Measurements from ENCODE around the gene PSMD1. TPM values are rescaled to one million over a fixed set of nuclear protein-coding genes. Genes with fewer than 3 reads are reported as not detected.

PSMD1 gene
- total RNA-seq, 1 experiment from 2014 or later, result 245 TPM

DNA sequence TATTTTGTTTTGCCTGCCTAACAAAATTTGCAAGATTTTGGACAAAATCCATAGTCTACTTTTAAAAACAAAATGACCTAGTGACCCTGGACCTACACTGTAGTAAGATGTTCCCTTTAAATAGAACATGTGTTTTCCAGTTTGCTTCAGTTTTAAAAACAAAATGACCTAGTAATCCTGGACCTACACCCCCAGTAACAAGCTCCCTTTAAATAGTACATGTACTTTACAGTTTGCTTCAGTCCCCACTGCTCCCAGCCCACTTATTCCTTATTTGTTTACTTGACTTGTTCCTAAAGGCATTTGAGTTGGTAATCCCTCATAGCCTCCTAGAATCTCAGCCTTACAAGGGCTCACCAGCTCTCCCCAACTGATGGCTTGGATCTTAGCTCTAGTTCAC lies 102.6 kb downstream of the PSMD1 start:
- Histone ChIP-seq H3K27ac (ENCODE audit: low read depth, low read length, poor library complexity, severe bottlenecking) (no peak overlapping the region), H3K36me3 (ENCODE audit: insufficient read depth, low read length, poor library complexity, severe bottlenecking) (peaks cover 37% of the 10 kb centered on the region), H3K9me3 (ENCODE audit: low read depth, low read length, poor library complexity, severe bottlenecking) (no peaks in the 10 kb centered on the region), H3K27me3 (replicated peaks; ENCODE audit: insufficient read depth, low read depth, low read length, poor library complexity) (no peaks in the 10 kb centered on the region), H3K4me1 (ENCODE audit: insufficient read depth, low read length, poor library complexity, severe bottlenecking) (no peaks in the 10 kb centered on the region), H3K4me3 (ENCODE audit: low read depth, low read length, poor library complexity, severe bottlenecking) (no peak overlapping the region)
- BruUV-seq (replicated peaks), result no TSS peak
- POLR2A ChIA-PET (ENCODE audit: low non-redundant PET), result no interaction called here
- TF ChIP-seq, protein P1, sequence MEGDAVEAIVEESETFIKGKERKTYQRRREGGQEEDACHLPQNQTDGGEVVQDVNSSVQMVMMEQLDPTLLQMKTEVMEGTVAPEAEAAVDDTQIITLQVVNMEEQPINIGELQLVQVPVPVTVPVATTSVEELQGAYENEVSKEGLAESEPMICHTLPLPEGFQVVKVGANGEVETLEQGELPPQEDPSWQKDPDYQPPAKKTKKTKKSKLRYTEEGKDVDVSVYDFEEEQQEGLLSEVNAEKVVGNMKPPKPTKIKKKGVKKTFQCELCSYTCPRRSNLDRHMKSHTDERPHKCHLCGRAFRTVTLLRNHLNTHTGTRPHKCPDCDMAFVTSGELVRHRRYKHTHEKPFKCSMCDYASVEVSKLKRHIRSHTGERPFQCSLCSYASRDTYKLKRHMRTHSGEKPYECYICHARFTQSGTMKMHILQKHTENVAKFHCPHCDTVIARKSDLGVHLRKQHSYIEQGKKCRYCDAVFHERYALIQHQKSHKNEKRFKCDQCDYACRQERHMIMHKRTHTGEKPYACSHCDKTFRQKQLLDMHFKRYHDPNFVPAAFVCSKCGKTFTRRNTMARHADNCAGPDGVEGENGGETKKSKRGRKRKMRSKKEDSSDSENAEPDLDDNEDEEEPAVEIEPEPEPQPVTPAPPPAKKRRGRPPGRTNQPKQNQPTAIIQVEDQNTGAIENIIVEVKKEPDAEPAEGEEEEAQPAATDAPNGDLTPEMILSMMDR (conservative IDR thresholded peaks at IDR 0.05; ENCODE audit: low read depth, low read length), result no peak
- TF ChIP-seq EZH2 (IDR thresholded peaks at IDR 0.05; ENCODE audit: borderline replicate concordance, low read depth, low read length, poor library complexity, severe bottlenecking), result no peak
- CTCF ChIA-PET, result no interaction called here
- no peak for DNase-seq (ENCODE audit: low spot score)
- intact Hi-C loops (cut with micrococcal nuclease; ENCODE audit: unreplicated experiment), result no loop called here

DNA sequence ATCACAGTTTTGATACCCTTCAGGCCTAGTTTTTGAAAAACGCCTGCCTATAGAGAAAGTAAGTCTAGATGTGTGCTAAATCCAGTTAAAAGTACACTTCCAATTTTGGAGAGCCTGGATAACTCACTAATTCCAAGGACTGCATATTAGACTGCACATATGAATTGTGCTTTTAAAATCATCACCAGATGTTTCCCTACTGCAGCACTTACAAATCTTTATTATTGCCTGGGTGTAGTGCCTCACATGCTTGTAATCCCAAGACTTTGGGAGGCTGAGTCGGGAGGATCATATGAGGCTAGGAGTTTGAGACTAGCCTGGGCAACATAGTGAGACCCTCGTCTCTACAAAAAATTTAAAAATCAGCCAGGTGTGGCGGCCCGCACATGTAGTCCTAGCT lies 104.0 kb downstream of the PSMD1 start:
- BruUV-seq (replicated peaks), result no TSS peak
- ChIA-PET CTCF (no interaction called here), POLR2A (ENCODE audit: low non-redundant PET) (no interaction called here)
- no peak overlapping the region for H3K4me3 ChIP-seq (ENCODE audit: low read depth, low read length, poor library complexity, severe bottlenecking)
- no peaks in the 10 kb centered on the region for H3K27me3 ChIP-seq (replicated peaks; ENCODE audit: insufficient read depth, low read depth, low read length, poor library complexity)
- intact Hi-C loops (cut with micrococcal nuclease; ENCODE audit: unreplicated experiment), result no loop called here
- H3K4me1 ChIP-seq (ENCODE audit: insufficient read depth, low read length, poor library complexity, severe bottlenecking), result no peaks in the 10 kb centered on the region
- peaks cover 37% of the 10 kb centered on the region for H3K36me3 ChIP-seq (ENCODE audit: insufficient read depth, low read length, poor library complexity, severe bottlenecking)
- H3K27ac ChIP-seq (ENCODE audit: low read depth, low read length, poor library complexity, severe bottlenecking), result no peak overlapping the region
- no peaks in the 10 kb centered on the region for H3K9me3 ChIP-seq (ENCODE audit: low read depth, low read length, poor library complexity, severe bottlenecking)
- TF ChIP-seq, protein P1 (conservative IDR thresholded peaks at IDR 0.05; ENCODE audit: low read depth, low read length), result no peak
- no peak for DNase-seq (ENCODE audit: low spot score)

DNA sequence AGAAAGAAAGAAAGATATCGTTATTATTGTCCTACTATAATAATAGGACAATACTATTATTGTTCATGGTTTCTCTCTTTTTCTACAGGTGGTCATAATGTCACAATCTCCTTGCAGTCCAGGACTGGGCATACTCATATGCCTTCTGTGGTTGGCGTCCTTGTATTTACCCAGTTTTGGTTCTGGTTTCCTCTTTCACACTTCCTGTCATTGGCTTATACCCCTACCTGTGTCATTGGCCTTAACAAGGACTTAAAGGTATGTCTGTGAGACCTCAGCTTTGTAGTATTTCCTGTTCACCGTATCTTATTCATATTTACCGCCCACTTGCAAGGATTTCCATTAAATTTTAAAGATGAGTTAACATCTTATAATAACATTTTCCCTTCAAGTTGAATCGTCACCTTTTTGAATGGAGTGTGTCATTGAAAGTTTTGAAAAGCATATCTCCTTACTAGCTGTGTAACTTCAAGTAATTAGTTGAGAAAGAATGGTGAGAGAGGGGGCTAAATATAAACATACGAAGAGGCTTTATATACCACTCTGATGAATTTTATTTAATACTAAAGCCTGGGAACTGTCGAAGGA lies 104.7 kb downstream of the PSMD1 start:
- no peaks in the 10 kb centered on the region for H3K9me3 ChIP-seq (ENCODE audit: low read depth, low read length, poor library complexity, severe bottlenecking)
- H3K36me3 ChIP-seq (ENCODE audit: insufficient read depth, low read length, poor library complexity, severe bottlenecking), result peaks cover 40% of the 10 kb centered on the region
- TF ChIP-seq, protein P1 (conservative IDR thresholded peaks at IDR 0.05; ENCODE audit: low read depth, low read length), result no peak
- no peak for TF ChIP-seq EZH2 (IDR thresholded peaks at IDR 0.05; ENCODE audit: borderline replicate concordance, low read depth, low read length, poor library complexity, severe bottlenecking)
- H3K27ac ChIP-seq (ENCODE audit: low read depth, low read length, poor library complexity, severe bottlenecking), result no peak overlapping the region
- H3K4me1 ChIP-seq (ENCODE audit: insufficient read depth, low read length, poor library complexity, severe bottlenecking), result no peaks in the 10 kb centered on the region
- ChIA-PET CTCF (no interaction called here), POLR2A (ENCODE audit: low non-redundant PET) (no interaction called here)
- BruUV-seq (replicated peaks), result no TSS peak
- intact Hi-C loops (cut with micrococcal nuclease; ENCODE audit: unreplicated experiment), result no loop called here
- no peaks in the 10 kb centered on the region for H3K27me3 ChIP-seq (replicated peaks; ENCODE audit: insufficient read depth, low read depth, low read length, poor library complexity)
- H3K4me3 ChIP-seq (ENCODE audit: low read depth, low read length, poor library complexity, severe bottlenecking), result no peak overlapping the region
- no peak for DNase-seq (ENCODE audit: low spot score)
